Breast epithelium (tissue), 4 donors: ENCODE results near the gene BCAR1. TPM values are rescaled to one million over a fixed set of nuclear protein-coding genes. Genes with fewer than 3 reads are reported as not detected.

Source experiments
- DNase-seq, 2 donors: peaks; one replicate each; pipeline ENCODE4 v3.0.0-alpha.2; 2019; ENCODE audit warnings: low spot score in 2 of 2
- H3K27ac ChIP-seq, 2 donors: fragments of 200-600 bp; sonication (generic) in 1 of 2; one replicate each; pipeline ENCODE4 v1.5.1; 2016 to 2019; ENCODE audit warnings: mild to moderate bottlenecking in 1 of 2
- H3K27me3 ChIP-seq, 2 donors: fragments of 200-600 bp; sonication (generic) in 1 of 2; one replicate each; pipeline versions ENCODE4 v1.5.1 to v1.6.0; 2017 to 2019; ENCODE audit warnings: control low read depth in 1 of 2, mild to moderate bottlenecking in 1 of 2
- H3K36me3 ChIP-seq: fragments of 200-600 bp; one replicate; pipeline ENCODE4 v1.5.1; 2019
- H3K4me1 ChIP-seq, 2 donors: fragments of 200-600 bp; sonication (generic); one replicate each; pipeline ENCODE4 v1.5.1; 2016 to 2019; ENCODE audit warnings: control low read depth in 1 of 2
- H3K4me3 ChIP-seq, 3 donors: fragments of 200-600 bp; sonication (generic); 1 replicate in 2 of 3; 2 replicates in 1 of 3; pipeline ENCODE4 v1.5.1; 2016 to 2019; ENCODE audit warnings: mild to moderate bottlenecking in 3 of 3, moderate library complexity in 2 of 3
- H3K9me3 ChIP-seq, 2 donors: fragments of 200-600 bp; sonication (generic) in 1 of 2; one replicate each; pipeline ENCODE4 v1.5.1; 2016 to 2019; ENCODE audit warnings: control low read depth in 1 of 2
- CTCF ChIP-seq, 3 donors: fragments of 450-650 bp; IDR thresholded peaks; one replicate each; pipeline ENCODE4 v1.5.1; 2016 to 2017; ENCODE audit warnings: antibody characterized with exemption in 3 of 3, mild to moderate bottlenecking in 3 of 3, moderate library complexity in 3 of 3
- POLR2A ChIP-seq: fragments of 450-650 bp; IDR thresholded peaks from one replicate; pipeline ENCODE4 v1.6.1; 2016; ENCODE audit warnings: antibody characterized with exemption, mild to moderate bottlenecking, moderate library complexity
- POLR2AphosphoS5 ChIP-seq, 3 donors: sonication (generic); formaldehyde crosslinking; IDR thresholded peaks; one replicate each; pipeline ENCODE4 v1.6.1; 2017; ENCODE audit warnings: antibody characterized with exemption in 3 of 3
- intact Hi-C: fragments of 100-400 bp; cut with DNase I; formaldehyde crosslinking; loops from one replicate; pipeline ENCODE4 v1.15.1; 2023; ENCODE audit warnings: low total_unique reads
- total RNA-seq, 3 donors: library from RNA; depleted of rRNA; stranded (reverse); fragments of >200 nt; gene quantifications; one replicate each; pipeline ENCODE4 v1.1.0, GENCODE V29; 2016

BCAR1 gene
- total RNA-seq, 3 donors from 2014 or later = 13.6 to 38.7 (median 32.9) TPM

- no peaks in the 10 kb centered on the region for H3K27me3 ChIP-seq
- H3K36me3 ChIP-seq = no peaks in the 10 kb centered on the region
- H3K4me3 ChIP-seq = peak overlapping the region; percentile 88 to 96 (median 93)
- H3K4me1 ChIP-seq = peaks cover 0 to 27% of the 10 kb centered on the region in 2 donors
- H3K9me3 ChIP-seq = no peaks in the 10 kb centered on the region
- intact Hi-C loops = no loop called here
- H3K27ac ChIP-seq = peak overlapping the region; percentile 87 to 94
- TF ChIP-seq POLR2AphosphoS5 (IDR thresholded peaks at IDR 0.05) (no peak), CTCF (IDR thresholded peaks at IDR 0.05) (no peak), POLR2A (no peak)
- DNase-seq = no peak
Measured at GRCh38 chr16:75263963-75264445, 12.6 kb upstream of the BCAR1 start.

GRCh38 chr16:75263291-75263962 lies 12.0 kb upstream of the BCAR1 start:
- no peaks in the 10 kb centered on the region for H3K36me3 ChIP-seq
- H3K27ac ChIP-seq = peak overlapping the region; percentile 87 to 94
- intact Hi-C loops = no loop called here
- TF ChIP-seq POLR2A (no peak), CTCF (IDR thresholded peaks at IDR 0.05) (no peak)
- H3K27me3 ChIP-seq = no peaks in the 10 kb centered on the region
- no peaks in the 10 kb centered on the region for H3K9me3 ChIP-seq
- H3K4me1 ChIP-seq = peaks cover 5 to 32% of the 10 kb centered on the region in 2 donors
- no peak for DNase-seq
- peak overlapping the region in 2 of 3 donors; percentile 88 to 93 for H3K4me3 ChIP-seq

DNA sequence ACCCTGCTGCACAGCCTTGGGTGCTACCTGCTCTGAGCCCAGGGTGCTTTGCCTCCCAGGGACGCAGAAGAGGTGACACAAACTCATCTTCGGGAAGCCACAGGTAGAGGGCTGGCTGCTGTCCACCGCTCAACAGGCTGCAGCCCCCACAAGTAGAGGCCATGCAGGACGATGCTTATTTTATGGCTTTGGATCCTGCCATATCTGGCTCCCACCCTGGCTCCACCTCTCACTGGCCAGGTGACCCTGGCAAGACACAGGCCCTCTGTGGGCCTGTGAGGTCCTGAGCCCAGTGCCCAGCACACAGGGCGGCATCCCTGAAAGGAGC lies 11.3 kb upstream of the BCAR1 start:
- TF ChIP-seq POLR2AphosphoS5 (IDR thresholded peaks at IDR 0.05) (no peak), POLR2A (no peak), CTCF (IDR thresholded peaks at IDR 0.05) (no peak)
- H3K4me3 ChIP-seq = peak overlapping the region in 1 of 3 donors; percentile 88
- no peaks in the 10 kb centered on the region for H3K27me3 ChIP-seq
- intact Hi-C loops = no loop called here
- no peak for DNase-seq
- H3K36me3 ChIP-seq = no peaks in the 10 kb centered on the region
- no peaks in the 10 kb centered on the region for H3K9me3 ChIP-seq
- H3K27ac ChIP-seq = peak overlapping the region; percentile 87 to 94
- peaks cover 10 to 32% of the 10 kb centered on the region in 2 donors for H3K4me1 ChIP-seq

- no peaks in the 10 kb centered on the region for H3K27me3 ChIP-seq
- TF ChIP-seq POLR2AphosphoS5 (IDR thresholded peaks at IDR 0.05) = no peak
- TF ChIP-seq CTCF (IDR thresholded peaks at IDR 0.05) = no peak
- TF ChIP-seq POLR2A = no peak
- intact Hi-C loops = no loop called here
- DNase-seq = no peak
- H3K4me3 ChIP-seq = peak overlapping the region in 1 of 3 donors; percentile 88
- peaks cover 14 to 28% of the 10 kb centered on the region in 2 donors for H3K4me1 ChIP-seq
- no peaks in the 10 kb centered on the region for H3K9me3 ChIP-seq
- no peaks in the 10 kb centered on the region for H3K36me3 ChIP-seq
- H3K27ac ChIP-seq = peak overlapping the region in 1 of 2 donors; percentile 94
Measured at GRCh38 chr16:75262104-75262799, 10.8 kb upstream of the BCAR1 start.

GRCh38 chr16:75261590-75262078 lies 10.2 kb upstream of the BCAR1 start:
- Histone ChIP-seq H3K9me3 (no peaks in the 10 kb centered on the region), H3K27ac (peak overlapping the region in 1 of 2 donors; percentile 94), H3K27me3 (no peaks in the 10 kb centered on the region), H3K4me1 (peaks cover 18 to 34% of the 10 kb centered on the region in 2 donors), H3K36me3 (no peaks in the 10 kb centered on the region), H3K4me3 (peak overlapping the region in 1 of 3 donors; percentile 88)
- TF ChIP-seq POLR2AphosphoS5 (IDR thresholded peaks at IDR 0.05) (no peak), CTCF (IDR thresholded peaks at IDR 0.05) (no peak), POLR2A (no peak)
- DNase-seq = no peak
- intact Hi-C loops = no loop called here
